NT2/D1 (cell line): ENCODE results near the gene RPN2.

Source experiments
- DNase-seq: peaks from one replicate; pipeline ENCODE4 v3.0.0-alpha.2; 2011; ENCODE audit warnings: low read depth, low spot score
- H3K27me3 ChIP-seq: 2 replicates; pipeline ENCODE4 v1.6.0; 2011; ENCODE audit warnings: mild to moderate bottlenecking; ENCODE audit not compliant: insufficient read length, insufficient read depth
- H3K36me3 ChIP-seq: 2 replicates; pipeline ENCODE4 v1.6.1; 2011; ENCODE audit warnings: mild to moderate bottlenecking, low read length, mixed read lengths; ENCODE audit not compliant: insufficient read depth, insufficient read length
- H3K4me1 ChIP-seq: 2 replicates; pipeline ENCODE4 v1.5.1; 2011; ENCODE audit not compliant: insufficient read depth, insufficient read length
- H3K4me3 ChIP-seq: 2 replicates; pipeline ENCODE4 v1.5.1; 2011; ENCODE audit warnings: low read depth; ENCODE audit not compliant: insufficient read length
- H3K9ac ChIP-seq: 2 replicates; pipeline ENCODE4 v1.6.0; 2011; ENCODE audit warnings: low read depth; ENCODE audit not compliant: insufficient read length
- H3K9me3 ChIP-seq: 2 replicates; pipeline ENCODE4 v1.5.1; 2011; ENCODE audit warnings: mild to moderate bottlenecking, low read length; ENCODE audit not compliant: insufficient read depth
- SUZ12 ChIP-seq: IDR thresholded peaks from 2 replicates; pipeline ENCODE4 v1.6.1; 2011; ENCODE audit not compliant: insufficient read length, insufficient read depth; ENCODE audit errors: extremely low read depth
- YY1 ChIP-seq: IDR thresholded peaks from 2 replicates; pipeline ENCODE4 v1.6.1; 2011; ENCODE audit not compliant: insufficient read length, insufficient read depth
- ZNF274 ChIP-seq: IDR thresholded peaks from 2 replicates; pipeline ENCODE4 v1.6.1; 2011; ENCODE audit warnings: mild to moderate bottlenecking, low read depth, low read length

The RPN2 gene

DNA sequence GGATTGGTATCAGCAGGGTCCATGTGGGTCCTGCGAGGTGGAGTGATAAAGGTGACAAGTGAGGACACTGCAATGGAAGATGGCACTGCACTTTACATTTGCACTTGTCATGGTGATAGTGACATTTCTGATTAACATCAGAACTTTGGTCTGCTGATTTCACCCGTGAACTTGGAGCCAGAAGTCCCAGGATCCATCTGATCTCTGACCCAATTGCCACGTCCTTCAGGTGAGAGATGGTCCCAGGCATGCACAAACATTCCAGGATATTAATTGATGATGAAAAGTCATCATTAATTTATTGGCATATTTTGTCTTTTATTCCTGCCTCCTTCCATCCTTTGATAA, 92.3 kb downstream of the RPN2 start:
- Histone ChIP-seq H3K9me3 (no peaks in the 10 kb centered on the region), H3K4me3 (no peak overlapping the region), H3K36me3 (no peaks in the 10 kb centered on the region), H3K4me1 (peaks cover under 1% of the 10 kb centered on the region), H3K27me3 (no peaks in the 10 kb centered on the region), H3K9ac (no peak overlapping the region)
- TF ChIP-seq ZNF274 (no peak), YY1 (no peak), SUZ12 (no peak)
- no peak for DNase-seq

- H3K9me3 ChIP-seq, result no peaks in the 10 kb centered on the region
- H3K36me3 ChIP-seq, result no peaks in the 10 kb centered on the region
- no peaks in the 10 kb centered on the region for H3K4me1 ChIP-seq
- no peaks in the 10 kb centered on the region for H3K27me3 ChIP-seq
- no peak overlapping the region for H3K9ac ChIP-seq
- DNase-seq, result no peak
- H3K4me3 ChIP-seq, result no peak overlapping the region
- no peak for TF ChIP-seq ZNF274
- no peak for TF ChIP-seq SUZ12
- TF ChIP-seq YY1, result no peak
Measured at GRCh38 chr20:37273988-37274387, 94.9 kb downstream of the RPN2 start.

- no peak for DNase-seq
- H3K36me3 ChIP-seq, result no peaks in the 10 kb centered on the region
- H3K27me3 ChIP-seq, result no peaks in the 10 kb centered on the region
- no peak overlapping the region for H3K9ac ChIP-seq
- no peaks in the 10 kb centered on the region for H3K9me3 ChIP-seq
- no peaks in the 10 kb centered on the region for H3K4me1 ChIP-seq
- TF ChIP-seq SUZ12 (no peak), ZNF274 (no peak), YY1 (no peak)
- H3K4me3 ChIP-seq, result no peak overlapping the region
Measured at GRCh38 chr20:37274851-37275524, 95.9 kb downstream of the RPN2 start.

DNA sequence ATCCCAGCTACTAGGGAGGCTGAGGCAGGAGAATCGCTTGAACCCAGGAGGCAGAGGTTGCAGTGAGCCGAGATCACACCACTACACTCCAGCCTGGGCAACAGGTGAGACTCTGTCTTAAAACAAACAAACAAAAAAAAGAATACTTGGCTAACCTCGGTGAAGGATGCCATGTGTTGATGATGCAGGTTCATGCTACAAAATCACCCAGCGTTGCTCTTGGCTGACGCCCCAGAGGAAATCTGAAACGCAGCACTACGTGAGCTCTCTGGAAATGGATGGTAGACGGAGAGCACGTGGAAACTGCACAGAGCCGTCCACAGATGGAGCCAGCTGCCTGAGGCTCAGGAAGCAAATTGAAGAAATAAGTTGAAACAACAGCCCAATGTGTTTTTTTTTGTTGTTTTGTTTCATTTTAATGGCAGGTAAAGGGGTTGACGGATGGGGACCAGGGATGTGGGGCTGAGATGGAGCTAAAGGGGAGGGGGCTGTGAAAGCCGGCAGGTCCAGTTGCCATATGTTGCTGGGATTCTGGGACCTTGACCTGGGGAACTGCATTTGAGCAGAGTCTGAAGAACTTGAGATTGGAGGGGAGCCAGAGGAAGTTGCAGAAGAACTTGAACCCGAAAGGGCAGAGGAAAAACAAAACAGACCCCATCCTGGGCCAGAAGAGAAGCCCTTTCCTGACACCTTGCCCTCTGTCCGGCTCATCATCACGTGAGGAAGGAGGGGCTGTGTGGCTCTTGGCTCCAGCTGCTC, 97.5 kb downstream of the RPN2 start:
- Histone ChIP-seq H3K9me3 (no peaks in the 10 kb centered on the region), H3K4me3 (no peak overlapping the region), H3K27me3 (no peaks in the 10 kb centered on the region), H3K9ac (no peak overlapping the region), H3K36me3 (no peaks in the 10 kb centered on the region), H3K4me1 (no peaks in the 10 kb centered on the region)
- DNase-seq, result no peak
- TF ChIP-seq ZNF274, result no peak
- no peak for TF ChIP-seq YY1
- TF ChIP-seq SUZ12, result no peak

DNA sequence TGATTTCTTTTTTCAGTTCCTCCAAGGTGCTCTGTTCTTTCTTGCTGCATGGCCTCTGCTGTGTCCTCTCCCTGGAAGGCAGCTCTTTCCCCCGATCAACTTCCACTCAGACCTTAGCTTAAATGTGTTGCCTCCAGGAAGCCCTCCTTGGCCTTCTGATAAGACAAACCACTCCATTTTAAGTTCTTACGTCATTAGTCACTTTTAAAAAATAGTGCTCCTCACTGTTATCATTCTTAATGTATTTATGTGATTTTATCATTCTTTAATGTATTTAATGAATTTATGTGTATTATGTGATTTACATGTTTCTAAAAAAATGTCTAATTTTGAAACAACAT, 98.1 kb downstream of the RPN2 start:
- no peaks in the 10 kb centered on the region for H3K4me1 ChIP-seq
- no peaks in the 10 kb centered on the region for H3K36me3 ChIP-seq
- no peak overlapping the region for H3K9ac ChIP-seq
- no peak for DNase-seq
- H3K9me3 ChIP-seq, result no peaks in the 10 kb centered on the region
- H3K4me3 ChIP-seq, result no peak overlapping the region
- TF ChIP-seq ZNF274, result no peak
- TF ChIP-seq YY1, result no peak
- TF ChIP-seq SUZ12, result no peak
- no peaks in the 10 kb centered on the region for H3K27me3 ChIP-seq

DNA sequence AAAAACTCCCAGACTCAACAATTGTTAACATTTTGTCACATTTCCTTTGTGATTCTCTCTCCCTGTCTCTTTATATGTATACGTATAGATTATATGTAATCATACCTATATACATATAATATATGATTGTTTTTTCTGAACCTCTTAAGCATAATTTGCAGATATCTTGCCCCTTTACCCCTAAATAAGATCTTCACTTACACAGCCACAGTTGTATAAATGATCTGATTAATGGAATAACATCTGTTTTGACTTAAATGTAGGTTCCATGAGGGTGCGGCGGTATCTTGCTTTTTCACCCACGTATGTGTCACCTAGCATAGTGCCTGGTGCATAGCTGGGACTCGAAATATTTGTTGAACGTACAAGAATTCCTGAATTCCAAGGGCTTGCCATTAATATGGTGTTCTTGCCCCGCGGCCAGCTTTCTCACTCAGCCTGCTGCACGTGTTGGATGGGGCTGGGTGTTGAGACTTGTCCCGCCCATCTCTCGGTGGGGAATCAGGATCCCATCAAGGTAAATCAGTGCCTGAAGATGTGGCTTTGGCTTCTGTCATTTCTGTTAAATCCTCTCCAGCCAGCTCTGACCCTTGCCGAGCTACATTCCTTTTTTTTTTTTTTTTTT, 99.9 kb downstream of the RPN2 start:
- TF ChIP-seq YY1, result no peak
- no peak for TF ChIP-seq SUZ12
- no peak for TF ChIP-seq ZNF274
- Histone ChIP-seq H3K36me3 (no peaks in the 10 kb centered on the region), H3K4me1 (peaks cover 3% of the 10 kb centered on the region), H3K27me3 (no peaks in the 10 kb centered on the region), H3K4me3 (no peak overlapping the region), H3K9me3 (no peaks in the 10 kb centered on the region), H3K9ac (no peak overlapping the region)
- DNase-seq, result no peak

DNA sequence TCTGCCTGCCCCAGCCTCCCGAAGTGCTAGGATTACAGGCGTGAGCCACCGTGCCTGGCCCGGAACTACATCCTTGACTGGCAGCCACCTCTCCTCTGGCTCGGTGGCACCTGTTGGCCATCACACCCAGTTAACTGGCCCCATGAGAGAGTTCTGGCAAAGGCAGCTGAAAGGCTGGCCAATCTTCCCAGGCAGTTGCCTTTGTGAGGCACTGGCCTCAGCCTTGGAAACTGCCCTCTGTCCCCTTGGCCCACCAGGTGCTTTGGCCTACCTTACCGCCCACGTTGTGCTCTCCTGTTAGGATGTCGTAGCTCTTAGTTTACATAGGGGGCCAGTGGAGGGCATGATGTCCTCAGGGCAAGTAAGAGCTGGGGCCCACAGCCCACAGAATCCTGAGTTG, 100.7 kb downstream of the RPN2 start:
- DNase-seq, result no peak
- no peaks in the 10 kb centered on the region for H3K36me3 ChIP-seq
- H3K27me3 ChIP-seq, result no peaks in the 10 kb centered on the region
- H3K4me3 ChIP-seq, result no peak overlapping the region
- TF ChIP-seq ZNF274 (no peak), YY1 (no peak), SUZ12 (no peak)
- no peaks in the 10 kb centered on the region for H3K9me3 ChIP-seq
- no peak overlapping the region for H3K9ac ChIP-seq
- peaks cover 3% of the 10 kb centered on the region for H3K4me1 ChIP-seq
